ENCODE measurements around the gene ACSS1.

Gene ACSS1

GRCh38 chr20:25064561-25065071, 6.7 kb upstream of the ACSS1 start:
- TF ChIP-seq, protein P1, sequence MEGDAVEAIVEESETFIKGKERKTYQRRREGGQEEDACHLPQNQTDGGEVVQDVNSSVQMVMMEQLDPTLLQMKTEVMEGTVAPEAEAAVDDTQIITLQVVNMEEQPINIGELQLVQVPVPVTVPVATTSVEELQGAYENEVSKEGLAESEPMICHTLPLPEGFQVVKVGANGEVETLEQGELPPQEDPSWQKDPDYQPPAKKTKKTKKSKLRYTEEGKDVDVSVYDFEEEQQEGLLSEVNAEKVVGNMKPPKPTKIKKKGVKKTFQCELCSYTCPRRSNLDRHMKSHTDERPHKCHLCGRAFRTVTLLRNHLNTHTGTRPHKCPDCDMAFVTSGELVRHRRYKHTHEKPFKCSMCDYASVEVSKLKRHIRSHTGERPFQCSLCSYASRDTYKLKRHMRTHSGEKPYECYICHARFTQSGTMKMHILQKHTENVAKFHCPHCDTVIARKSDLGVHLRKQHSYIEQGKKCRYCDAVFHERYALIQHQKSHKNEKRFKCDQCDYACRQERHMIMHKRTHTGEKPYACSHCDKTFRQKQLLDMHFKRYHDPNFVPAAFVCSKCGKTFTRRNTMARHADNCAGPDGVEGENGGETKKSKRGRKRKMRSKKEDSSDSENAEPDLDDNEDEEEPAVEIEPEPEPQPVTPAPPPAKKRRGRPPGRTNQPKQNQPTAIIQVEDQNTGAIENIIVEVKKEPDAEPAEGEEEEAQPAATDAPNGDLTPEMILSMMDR (IDR thresholded peaks at IDR 0.05; ENCODE audit: insufficient read depth, low read depth, low read length, missing control alignments) = no peak
- H3K4me3 ChIP-seq (ENCODE audit: low read depth, low read length) = no peak overlapping the region
- DNase-seq (ENCODE audit: low read depth) = no peak

GRCh38 chr20:25063981-25064380, 6.0 kb upstream of the ACSS1 start:
- DNase-seq (ENCODE audit: low read depth) = no peak
- no peak overlapping the region for H3K4me3 ChIP-seq (ENCODE audit: low read depth, low read length)
- TF ChIP-seq, protein P1 (IDR thresholded peaks at IDR 0.05; ENCODE audit: insufficient read depth, low read depth, low read length, missing control alignments) = no peak

- no peak overlapping the region for H3K4me3 ChIP-seq (ENCODE audit: low read depth, low read length)
- TF ChIP-seq, protein P1 (IDR thresholded peaks at IDR 0.05; ENCODE audit: insufficient read depth, low read depth, low read length, missing control alignments) = no peak
- DNase-seq (ENCODE audit: low read depth) = no peak
Measured at GRCh38 chr20:25063546-25063945, 5.6 kb upstream of the ACSS1 start.

- H3K4me3 ChIP-seq (ENCODE audit: low read depth, low read length) = no peak overlapping the region
- TF ChIP-seq, protein P1 (IDR thresholded peaks at IDR 0.05; ENCODE audit: insufficient read depth, low read depth, low read length, missing control alignments) = no peak
- no peak for DNase-seq (ENCODE audit: low read depth)
Measured at GRCh38 chr20:25062841-25063240, 4.9 kb upstream of the ACSS1 start.

DNA sequence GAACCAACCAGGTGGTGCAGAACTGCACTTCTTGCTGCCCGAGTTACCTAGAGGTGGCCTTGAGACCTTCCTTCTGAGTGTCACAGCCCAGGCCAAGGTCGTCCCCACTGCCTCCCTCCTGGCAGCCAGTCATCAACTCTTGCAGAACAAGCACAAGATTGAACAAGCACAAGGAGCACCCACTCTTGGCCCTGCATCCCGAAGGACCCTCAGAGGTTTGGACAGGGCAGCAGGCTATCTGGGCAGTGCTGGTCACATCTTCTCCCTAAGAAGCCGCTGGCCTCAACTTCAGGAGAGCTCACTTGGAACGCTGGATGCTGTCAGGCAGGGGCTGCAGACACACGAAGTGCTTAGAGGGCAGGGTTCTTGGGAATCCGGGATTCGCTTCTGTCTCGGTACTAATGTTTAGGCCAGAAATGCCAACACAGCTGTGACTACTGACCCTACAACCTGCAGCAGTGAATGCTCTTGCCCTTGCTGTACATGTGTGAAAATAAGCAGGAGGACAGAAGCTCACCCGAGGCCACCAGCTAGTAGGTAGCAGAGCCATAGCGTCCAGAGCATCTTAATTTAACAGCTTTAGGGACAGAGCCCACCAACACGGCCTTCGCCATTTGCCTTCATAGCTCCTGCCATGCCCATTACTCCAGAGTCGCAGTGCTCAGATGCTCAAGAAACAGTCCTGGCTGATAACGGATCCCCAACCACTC, 4.0 kb upstream of the ACSS1 start:
- TF ChIP-seq, protein P1 (IDR thresholded peaks at IDR 0.05; ENCODE audit: insufficient read depth, low read depth, low read length, missing control alignments) = no peak

DNA sequence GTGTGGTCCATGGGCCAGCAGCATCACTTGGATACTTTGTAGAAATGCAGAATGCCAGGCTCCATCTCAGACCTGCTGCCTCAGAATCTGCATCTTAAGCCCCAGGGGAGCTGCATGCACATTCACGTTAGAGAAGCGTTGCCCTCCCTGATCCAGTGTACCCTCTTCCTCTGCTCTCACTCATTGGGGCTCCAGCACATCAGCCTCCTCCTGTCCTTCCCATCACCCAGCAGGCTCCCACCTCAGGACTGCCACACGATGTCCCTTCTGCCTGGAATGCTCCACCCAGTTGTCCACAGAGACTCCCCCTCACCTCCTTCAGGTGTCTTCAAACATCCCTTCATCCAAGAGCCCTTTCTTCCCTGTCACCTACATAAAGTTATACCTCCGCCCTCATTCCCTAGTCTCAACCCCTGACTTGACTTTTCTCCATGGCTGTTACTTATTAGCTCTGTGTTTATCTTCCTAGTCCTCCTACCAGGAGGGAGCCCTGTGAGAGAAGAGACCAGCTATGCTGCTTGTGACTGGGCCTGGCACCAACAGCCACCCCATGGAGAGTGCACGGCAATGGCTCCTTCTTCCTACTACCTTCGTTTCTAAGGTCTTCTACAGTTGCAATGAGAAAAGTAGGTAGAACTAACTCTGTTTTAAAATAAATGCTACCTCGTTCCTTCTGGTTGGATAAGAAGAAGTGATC, 3.3 kb upstream of the ACSS1 start:
- H3K4me3 ChIP-seq (ENCODE audit: low read depth, low read length) = no peak overlapping the region
- TF ChIP-seq, protein P1 (IDR thresholded peaks at IDR 0.05; ENCODE audit: insufficient read depth, low read depth, low read length, missing control alignments) = no peak
- no peak for DNase-seq (ENCODE audit: low read depth)

More for the DNA sequence above, 4.0 kb upstream of the ACSS1 start:
- no peak overlapping the region for H3K4me3 ChIP-seq (ENCODE audit: low read depth, low read length)
- DNase-seq (ENCODE audit: low read depth) = no peak

All from GM12865 (cell line).